GM23338 (cell line): ENCODE data around the gene C4BPA. TPM values are rescaled to one million over a fixed set of nuclear protein-coding genes. Genes with fewer than 3 reads are reported as not detected.

Source experiments
- ATAC-seq: fragments of 200-7000 bp; cut with Tn5 transposase; 3 replicates; pipeline ENCODE4 v1.9.1; 2020
- DNase-seq: peaks from one replicate; pipeline ENCODE4 v3.0.0-alpha.2; 2015; ENCODE audit warnings: low spot score
- H2AFZ ChIP-seq: fragments of 200-600 bp; sonication (generic); 2 replicates; pipeline ENCODE4 v1.8.0; 2016; ENCODE audit warnings: antibody characterized with exemption, mild to moderate bottlenecking, moderate library complexity
- H3F3A ChIP-seq: fragments of 200-600 bp; sonication (generic); replicated peaks from 2 replicates; pipeline ENCODE4 v1.8.0; 2017; ENCODE audit warnings: antibody characterized with exemption, mixed run types, low read depth
- H3K27ac ChIP-seq: fragments of 200-600 bp; sonication (generic); 2 replicates; pipeline ENCODE4 v1.6.1; 2016; ENCODE audit warnings: low read depth
- H3K27me3 ChIP-seq: fragments of 200-600 bp; sonication (generic); 2 replicates; pipeline ENCODE4 v1.8.0; 2016; ENCODE audit warnings: mild to moderate bottlenecking, mixed run types, moderate library complexity; ENCODE audit not compliant: insufficient read depth
- H3K36me3 ChIP-seq: fragments of 200-600 bp; sonication (generic); 2 replicates; pipeline ENCODE4 v1.8.0; 2016; ENCODE audit warnings: mild to moderate bottlenecking; ENCODE audit not compliant: insufficient read depth
- H3K4me1 ChIP-seq: fragments of 200-600 bp; sonication (generic); 2 replicates; pipeline ENCODE4 v1.8.0; 2016; ENCODE audit warnings: mild to moderate bottlenecking, moderate library complexity; ENCODE audit not compliant: insufficient read depth
- H3K4me2 ChIP-seq: fragments of 200-600 bp; sonication (generic); 2 replicates; pipeline ENCODE4 v1.7.1; 2017; ENCODE audit warnings: mixed run types
- H3K4me3 ChIP-seq: fragments of 200-600 bp; sonication (generic); 2 replicates; pipeline ENCODE4 v1.6.1; 2016; ENCODE audit warnings: mixed run types
- H3K79me2 ChIP-seq: fragments of 200-600 bp; sonication (generic); replicated peaks from 2 replicates; pipeline ENCODE4 v1.8.0; 2017; ENCODE audit warnings: mild to moderate bottlenecking; ENCODE audit not compliant: insufficient read depth
- H3K9me2 ChIP-seq: fragments of 200-600 bp; sonication (generic); 2 replicates; pipeline ENCODE4 v1.8.0; 2017; ENCODE audit not compliant: insufficient read depth
- H4K20me1 ChIP-seq: fragments of 200-600 bp; sonication (generic); replicated peaks from 2 replicates; pipeline ENCODE4 v1.8.0; 2017; ENCODE audit warnings: mild to moderate bottlenecking; ENCODE audit not compliant: insufficient read depth
- H3K27ac Mint-ChIP-seq: 2 replicates; pipeline ENCODE4 v1.8.0; 2020; ENCODE audit warnings: inconsistent platforms, mild to moderate bottlenecking, moderate library complexity, mixed read lengths
- H3K27me3 Mint-ChIP-seq: 3 replicates; pipeline ENCODE4 v1.8.0; 2022; ENCODE audit warnings: low read depth, mild to moderate bottlenecking, moderate library complexity, mixed read lengths, inconsistent platforms; ENCODE audit not compliant: insufficient read depth, poor library complexity
- H3K36me3 Mint-ChIP-seq: 3 replicates; pipeline ENCODE4 v1.8.0; 2021; ENCODE audit warnings: low read depth, mild to moderate bottlenecking, inconsistent platforms, moderate library complexity, mixed read lengths
- H3K4me1 Mint-ChIP-seq: 3 replicates; pipeline ENCODE4 v1.8.0; 2020; ENCODE audit warnings: mild to moderate bottlenecking, inconsistent platforms, mixed read lengths
- H3K4me3 Mint-ChIP-seq: 3 replicates; pipeline ENCODE4 v1.8.0; 2021; ENCODE audit warnings: moderate library complexity, mild to moderate bottlenecking, inconsistent platforms, mixed read lengths
- H3K9me3 Mint-ChIP-seq: 3 replicates; pipeline ENCODE4 v1.8.0; 2020; ENCODE audit warnings: moderate library complexity, mild to moderate bottlenecking, inconsistent platforms, mixed read lengths
- CREB1 ChIP-seq: fragments of 250-450 bp; sonication (Bioruptor Pico); IDR thresholded peaks from 2 replicates; pipeline ENCODE4 v1.5.0; 2020; ENCODE audit warnings: low read depth, mild to moderate bottlenecking, moderate library complexity
- EZH2 ChIP-seq: fragments of 200-600 bp; sonication (generic); IDR thresholded peaks from one replicate; pipeline ENCODE4 v1.8.0; 2017; ENCODE audit warnings: antibody characterized with exemption, mild to moderate bottlenecking, low read depth; ENCODE audit not compliant: unreplicated experiment
- EZH2phosphoT487 ChIP-seq: fragments of 200-600 bp; sonication (generic); IDR thresholded peaks from one replicate; pipeline ENCODE4 v1.8.1; 2018; ENCODE audit warnings: antibody characterized with exemption; ENCODE audit not compliant: unreplicated experiment
- JUNB ChIP-seq: IDR thresholded peaks from one replicate; pipeline ENCODE4 v1.6.1; 2016; ENCODE audit warnings: antibody characterized with exemption; ENCODE audit not compliant: unreplicated experiment
- NANOG ChIP-seq: IDR thresholded peaks from 2 replicates; pipeline ENCODE4 v1.6.1; 2016; ENCODE audit warnings: antibody characterized with exemption, borderline replicate concordance
- POLR2AphosphoS5 ChIP-seq: IDR thresholded peaks from 2 replicates; pipeline ENCODE4 v1.6.1; 2016; ENCODE audit warnings: antibody characterized with exemption, low read depth
- REST ChIP-seq: IDR thresholded peaks from one replicate; pipeline ENCODE4 v1.6.1; 2018; ENCODE audit warnings: antibody characterized with exemption; ENCODE audit not compliant: unreplicated experiment
- STAT1 ChIP-seq: IDR thresholded peaks from one replicate; pipeline ENCODE4 v1.6.1; 2016; ENCODE audit warnings: antibody characterized with exemption; ENCODE audit not compliant: unreplicated experiment
- ZNF331 ChIP-seq: fragments of 250-450 bp; sonication (Bioruptor Pico); IDR thresholded peaks from 2 replicates; pipeline ENCODE4 v1.5.0; 2020; ENCODE audit warnings: low read depth, mild to moderate bottlenecking, moderate library complexity
- ZNF462 ChIP-seq: fragments of 250-450 bp; sonication (Bioruptor Pico); IDR thresholded peaks from 2 replicates; pipeline ENCODE4 v1.5.0; 2020; ENCODE audit warnings: mild to moderate bottlenecking, moderate library complexity
- polyA plus RNA-seq: library from polyadenylated mRNA; unstranded; fragments of >200 nt; fragmentation: Nextera tagmentation; extraction: Ambion mirVana; gene quantifications from 2 replicates; pipeline ENCODE4 v1.2.1, GENCODE V29; 2016
- total RNA-seq: library from RNA; depleted of rRNA; stranded (reverse); fragments of >200 nt; shearing (Covaris generic); gene quantifications from 2 replicates; pipeline ENCODE4 v1.2.3, GENCODE V29; 2014
- TF ChIP-seq, protein P1 (sequence below), 2 experiments: fragments of 200-600 bp in 1 of 2; sonication (generic) in 1 of 2; conservative IDR thresholded peaks; 2 replicates each; pipeline versions ENCODE4 v1.5.1 to v1.6.1; 2016 to 2017; ENCODE audit warnings: antibody characterized with exemption in 2 of 2, low read depth in 2 of 2, mild to moderate bottlenecking in 2 of 2, moderate library complexity in 1 of 2
- TF ChIP-seq, protein P2 (sequence below): IDR thresholded peaks from 2 replicates; pipeline ENCODE4 v1.6.1; 2016; ENCODE audit warnings: antibody characterized with exemption

The C4BPA gene
- total and polyA plus RNA-seq, 2 experiments from 2014 or later = not detected

GRCh38 chr1:207156095-207156494 is 52.1 kb downstream of the C4BPA start:
- no peaks in the 10 kb centered on the region for H4K20me1 ChIP-seq
- H3K27me3 ChIP-seq = no peaks in the 10 kb centered on the region
- no peaks in the 10 kb centered on the region for H3K36me3 ChIP-seq
- no peak overlapping the region for H3K4me3 ChIP-seq
- Mint-ChIP-seq H3K36me3 (no peaks in the 10 kb centered on the region; the same call in 2 of the 3 replicates), H3K27ac (no peak overlapping the region), H3K4me3 (no peak overlapping the region), H3K4me1 (no peaks in the 10 kb centered on the region), H3K27me3 (no peaks in the 10 kb centered on the region), H3K9me3 (0 out of 3 replicates have a peak, but pooled peaks cover 4% of the 10 kb centered on the region)
- no peak overlapping the region for H3K4me2 ChIP-seq
- H3F3A ChIP-seq = no peaks in the 10 kb centered on the region
- no peak overlapping the region for H3K27ac ChIP-seq
- no peaks in the 10 kb centered on the region for H3K79me2 ChIP-seq
- TF ChIP-seq ZNF331 (CRISPR knock-in tag) (no peak), EZH2 (no peak), ZNF462 (no peak), STAT1 (no peak), POLR2AphosphoS5 (no peak), JUNB (no peak), EZH2phosphoT487 (no peak), REST (no peak), NANOG (no peak), CREB1 (CRISPR knock-in tag) (no peak)
- TF ChIP-seq, protein P1, sequence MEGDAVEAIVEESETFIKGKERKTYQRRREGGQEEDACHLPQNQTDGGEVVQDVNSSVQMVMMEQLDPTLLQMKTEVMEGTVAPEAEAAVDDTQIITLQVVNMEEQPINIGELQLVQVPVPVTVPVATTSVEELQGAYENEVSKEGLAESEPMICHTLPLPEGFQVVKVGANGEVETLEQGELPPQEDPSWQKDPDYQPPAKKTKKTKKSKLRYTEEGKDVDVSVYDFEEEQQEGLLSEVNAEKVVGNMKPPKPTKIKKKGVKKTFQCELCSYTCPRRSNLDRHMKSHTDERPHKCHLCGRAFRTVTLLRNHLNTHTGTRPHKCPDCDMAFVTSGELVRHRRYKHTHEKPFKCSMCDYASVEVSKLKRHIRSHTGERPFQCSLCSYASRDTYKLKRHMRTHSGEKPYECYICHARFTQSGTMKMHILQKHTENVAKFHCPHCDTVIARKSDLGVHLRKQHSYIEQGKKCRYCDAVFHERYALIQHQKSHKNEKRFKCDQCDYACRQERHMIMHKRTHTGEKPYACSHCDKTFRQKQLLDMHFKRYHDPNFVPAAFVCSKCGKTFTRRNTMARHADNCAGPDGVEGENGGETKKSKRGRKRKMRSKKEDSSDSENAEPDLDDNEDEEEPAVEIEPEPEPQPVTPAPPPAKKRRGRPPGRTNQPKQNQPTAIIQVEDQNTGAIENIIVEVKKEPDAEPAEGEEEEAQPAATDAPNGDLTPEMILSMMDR (conservative IDR thresholded peaks at IDR 0.05; ENCODE audit: low read depth in 2 of 2) = no peak
- TF ChIP-seq, protein P2, sequence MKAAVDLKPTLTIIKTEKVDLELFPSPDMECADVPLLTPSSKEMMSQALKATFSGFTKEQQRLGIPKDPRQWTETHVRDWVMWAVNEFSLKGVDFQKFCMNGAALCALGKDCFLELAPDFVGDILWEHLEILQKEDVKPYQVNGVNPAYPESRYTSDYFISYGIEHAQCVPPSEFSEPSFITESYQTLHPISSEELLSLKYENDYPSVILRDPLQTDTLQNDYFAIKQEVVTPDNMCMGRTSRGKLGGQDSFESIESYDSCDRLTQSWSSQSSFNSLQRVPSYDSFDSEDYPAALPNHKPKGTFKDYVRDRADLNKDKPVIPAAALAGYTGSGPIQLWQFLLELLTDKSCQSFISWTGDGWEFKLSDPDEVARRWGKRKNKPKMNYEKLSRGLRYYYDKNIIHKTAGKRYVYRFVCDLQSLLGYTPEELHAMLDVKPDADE = no peak
- H3K9me2 ChIP-seq = no peaks in the 10 kb centered on the region; the same call in 1 of the 2 replicates
- H2AFZ ChIP-seq = no peak overlapping the region
- DNase-seq = no peak
- ATAC-seq = no peak
- no peaks in the 10 kb centered on the region for H3K4me1 ChIP-seq
